ENCODE results near the gene BCAS3. TPM values are rescaled to one million over a fixed set of nuclear protein-coding genes. Genes with fewer than 3 reads are reported as not detected.
"Not testable (repeated sequence)": the region's sequence is repeated elsewhere in the genome, so short reads cannot be mapped to it uniquely, and the experiment has no call there.

BCAS3 gene
- polyA plus RNA-seq, 1 donor from 2014 or later: 21.6 TPM

- no peak for TF ChIP-seq TAF1 (IDR thresholded peaks at IDR 0.05; ENCODE audit: low read depth)
These were observed 562.3 kb downstream of the BCAS3 start (continued) for GRCh38 chr17:61239953-61240352.

DNA sequence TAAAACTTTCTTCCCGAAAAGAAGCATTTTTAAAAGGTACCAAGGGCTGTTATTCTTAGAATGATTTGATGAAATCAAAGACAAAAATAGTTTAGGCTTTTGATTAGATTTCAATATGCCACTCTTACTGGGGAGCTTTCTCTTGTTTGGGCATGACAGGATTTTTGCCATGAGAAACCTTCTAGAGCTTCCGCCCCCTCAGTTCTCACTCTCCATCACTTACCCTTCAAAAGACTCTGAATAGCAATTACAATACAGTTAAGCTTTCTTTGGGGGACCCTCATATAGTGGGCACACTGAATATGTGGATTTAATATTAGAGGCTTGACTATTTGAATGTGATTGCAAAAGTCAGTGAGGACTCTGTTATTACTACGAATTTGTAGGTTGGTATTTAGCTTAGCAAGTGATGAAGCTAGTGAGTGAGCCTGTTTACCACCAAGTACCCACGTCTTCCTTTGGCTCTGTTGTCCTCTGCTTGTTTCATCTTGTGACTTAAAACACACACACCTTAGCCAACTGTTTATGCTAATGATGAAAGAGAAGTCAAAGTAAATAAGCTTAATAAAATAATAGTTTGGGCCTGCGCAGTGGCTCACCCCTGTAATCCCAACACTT, 563.3 kb downstream of the BCAS3 start:
- Histone ChIP-seq H3K27me3 (ENCODE audit: insufficient read depth, low read depth, low read length) (no peaks in the 10 kb centered on the region), H4K20me1 (ENCODE audit: insufficient read depth) (no peaks in the 10 kb centered on the region), H3K79me2 (replicated peaks; ENCODE audit: insufficient read depth, low read length) (no peaks in the 10 kb centered on the region), H3K9ac (ENCODE audit: low read length) (no peak overlapping the region), H3K27ac (ENCODE audit: low read length) (no peak overlapping the region), H3K4me3 (ENCODE audit: low read length) (no peak overlapping the region), H3K36me3 (ENCODE audit: insufficient read depth, low read length) (no peaks in the 10 kb centered on the region), H3F3A (ENCODE audit: insufficient read depth, low read length, poor library complexity, severe bottlenecking) (no peaks in the 10 kb centered on the region), H3K4me2 (ENCODE audit: low read length) (no peak overlapping the region), H3K9me3 (ENCODE audit: low read length) (no peaks in the 10 kb centered on the region), H2AFZ (ENCODE audit: low read depth, low read length) (no peak overlapping the region), H3K9me2 (ENCODE audit: insufficient read depth, low read length) (no peaks in the 10 kb centered on the region)
- TF ChIP-seq EZH2 (IDR thresholded peaks at IDR 0.05; ENCODE audit: borderline replicate concordance, insufficient read depth, low read length, poor library complexity, severe bottlenecking) (no peak), RAD21 (conservative IDR thresholded peaks at IDR 0.05) (no peak), TAF1 (IDR thresholded peaks at IDR 0.05; ENCODE audit: low read depth) (no peak), REST (IDR thresholded peaks at IDR 0.05; ENCODE audit: borderline replicate concordance) (no peak), SMC3 (conservative IDR thresholded peaks at IDR 0.05; ENCODE audit: poor library complexity) (no peak), MXI1 (conservative IDR thresholded peaks at IDR 0.05; ENCODE audit: poor library complexity, severe bottlenecking) (no peak), EP300 (conservative IDR thresholded peaks at IDR 0.05; ENCODE audit: poor library complexity, severe bottlenecking) (no peak), POLR2AphosphoS5 (IDR thresholded peaks at IDR 0.05) (no peak)
- TF ChIP-seq, protein P1, sequence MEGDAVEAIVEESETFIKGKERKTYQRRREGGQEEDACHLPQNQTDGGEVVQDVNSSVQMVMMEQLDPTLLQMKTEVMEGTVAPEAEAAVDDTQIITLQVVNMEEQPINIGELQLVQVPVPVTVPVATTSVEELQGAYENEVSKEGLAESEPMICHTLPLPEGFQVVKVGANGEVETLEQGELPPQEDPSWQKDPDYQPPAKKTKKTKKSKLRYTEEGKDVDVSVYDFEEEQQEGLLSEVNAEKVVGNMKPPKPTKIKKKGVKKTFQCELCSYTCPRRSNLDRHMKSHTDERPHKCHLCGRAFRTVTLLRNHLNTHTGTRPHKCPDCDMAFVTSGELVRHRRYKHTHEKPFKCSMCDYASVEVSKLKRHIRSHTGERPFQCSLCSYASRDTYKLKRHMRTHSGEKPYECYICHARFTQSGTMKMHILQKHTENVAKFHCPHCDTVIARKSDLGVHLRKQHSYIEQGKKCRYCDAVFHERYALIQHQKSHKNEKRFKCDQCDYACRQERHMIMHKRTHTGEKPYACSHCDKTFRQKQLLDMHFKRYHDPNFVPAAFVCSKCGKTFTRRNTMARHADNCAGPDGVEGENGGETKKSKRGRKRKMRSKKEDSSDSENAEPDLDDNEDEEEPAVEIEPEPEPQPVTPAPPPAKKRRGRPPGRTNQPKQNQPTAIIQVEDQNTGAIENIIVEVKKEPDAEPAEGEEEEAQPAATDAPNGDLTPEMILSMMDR (IDR thresholded peaks at IDR 0.05; ENCODE audit: poor library complexity, severe bottlenecking): no peak

DNA sequence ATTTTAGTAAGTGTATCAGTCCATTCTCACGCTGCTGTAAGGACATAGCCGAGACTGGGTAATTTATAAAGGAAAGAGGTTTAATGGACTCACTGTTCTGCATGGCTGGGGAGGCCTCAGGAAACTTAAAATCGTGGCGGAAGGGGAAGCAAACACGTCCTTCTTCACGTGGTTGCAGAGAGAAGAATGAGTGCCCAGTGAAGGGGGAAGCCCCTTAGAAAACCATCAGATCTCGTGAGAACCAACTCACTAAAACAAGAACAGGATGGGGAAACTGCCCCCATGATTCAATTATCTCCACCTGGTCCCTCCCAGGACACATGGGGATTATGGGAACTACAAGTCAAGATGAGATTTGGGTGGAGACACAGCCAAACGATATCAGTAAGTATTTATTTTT, 567.3 kb downstream of the BCAS3 start:
- not testable (repeated sequence) for H2AFZ ChIP-seq (ENCODE audit: low read depth, low read length); H3K9ac ChIP-seq (ENCODE audit: low read length); H3K36me3 ChIP-seq (ENCODE audit: insufficient read depth, low read length); H3K9me2 ChIP-seq (ENCODE audit: insufficient read depth, low read length); H3K79me2 ChIP-seq (replicated peaks; ENCODE audit: insufficient read depth, low read length); H3K4me2 ChIP-seq (ENCODE audit: low read length); H3K27ac ChIP-seq (ENCODE audit: low read length); H4K20me1 ChIP-seq (ENCODE audit: insufficient read depth); H3K9me3 ChIP-seq (ENCODE audit: low read length); H3K4me3 ChIP-seq (ENCODE audit: low read length); H3F3A ChIP-seq (ENCODE audit: insufficient read depth, low read length, poor library complexity, severe bottlenecking); H3K27me3 ChIP-seq (ENCODE audit: insufficient read depth, low read depth, low read length)
